NCI-H2029 treated with DMSO at 0.1 percent for 48 hours (cell line): ENCODE results near the gene DTX1.
"Not testable (repeated sequence)": the region's sequence is repeated elsewhere in the genome, so short reads cannot be mapped to it uniquely, and the experiment has no call there.

Experiments
- DNase-seq: peaks from one replicate; lab custom pipeline; 2025; lab: John Stamatoyannopoulos, UW

The DTX1 gene

GRCh38 chr12:113114447-113115178 lies 58.1 kb downstream of the DTX1 start:
- DNase-seq: no peak

- no peak for DNase-seq
Observed at GRCh38 chr12:113115455-113116126, 59.1 kb downstream of the DTX1 start.

GRCh38 chr12:113116875-113117274 lies 60.3 kb downstream of the DTX1 start:
- no peak for DNase-seq

- not testable (repeated sequence) for DNase-seq
Observed at GRCh38 chr12:113117684-113118083, 61.2 kb downstream of the DTX1 start.

- DNase-seq: no peak
Observed at GRCh38 chr12:113118142-113118541, 61.6 kb downstream of the DTX1 start.

- DNase-seq: no peak
Observed at GRCh38 chr12:113119980-113120669, 63.6 kb downstream of the DTX1 start.

GRCh38 chr12:113120670-113121370 lies 64.3 kb downstream of the DTX1 start:
- DNase-seq: peak; percentile 77

- no peak for DNase-seq
Observed at GRCh38 chr12:113127791-113128199, 71.3 kb downstream of the DTX1 start.

GRCh38 chr12:113128802-113129663 lies 72.5 kb downstream of the DTX1 start:
- DNase-seq: no peak

GRCh38 chr12:113129664-113130456 lies 73.3 kb downstream of the DTX1 start:
- no peak for DNase-seq

GRCh38 chr12:113130457-113131135 lies 74.1 kb downstream of the DTX1 start:
- DNase-seq: no peak

GRCh38 chr12:113131556-113131955 lies 75.0 kb downstream of the DTX1 start:
- DNase-seq: no peak

GRCh38 chr12:113133036-113133435 lies 76.5 kb downstream of the DTX1 start:
- DNase-seq: no peak

GRCh38 chr12:113133666-113134065 lies 77.1 kb downstream of the DTX1 start:
- no peak for DNase-seq

- no peak for DNase-seq
Observed at GRCh38 chr12:113134071-113134470, 77.5 kb downstream of the DTX1 start.

GRCh38 chr12:113134521-113134951 lies 78.0 kb downstream of the DTX1 start:
- no peak for DNase-seq

- peak; percentile 67 for DNase-seq
Observed at GRCh38 chr12:113135178-113136127, 78.9 kb downstream of the DTX1 start, which contains the start of gene RASAL1. TSS of gene RASAL1 (minus strand) at chr12:113135761. CDS start at chr12:113135462, 299 bp downstream.

- peak; percentile 14 for DNase-seq
Observed at GRCh38 chr12:113136128-113136989, 79.8 kb downstream of the DTX1 start.
